Ascending aorta (tissue), 2 donors: ENCODE results near the gene MRC2. TPM values are rescaled to one million over a fixed set of nuclear protein-coding genes. Genes with fewer than 3 reads are reported as not detected.

Experiments
- DNase-seq, 2 donors: peaks; one replicate each; pipeline ENCODE4 v3.0.0-alpha.2; 2019; ENCODE audit warnings: low spot score in 2 of 2
- H3K27ac ChIP-seq, 2 donors: fragments of 200-600 bp; sonication (generic); one replicate each; pipeline ENCODE4 v1.5.1; 2016 to 2017; ENCODE audit warnings: mild to moderate bottlenecking in 1 of 2
- H3K27me3 ChIP-seq: fragments of 200-600 bp; sonication (generic); one replicate; pipeline ENCODE4 v1.5.1; 2017
- H3K36me3 ChIP-seq, 2 donors: fragments of 200-600 bp; sonication (generic); one replicate each; pipeline ENCODE4 v1.5.1; 2016
- H3K4me1 ChIP-seq, 2 donors: fragments of 200-600 bp; sonication (generic); one replicate each; pipeline ENCODE4 v1.5.1; 2016 to 2017; ENCODE audit warnings: mild to moderate bottlenecking in 1 of 2
- H3K4me3 ChIP-seq, 2 donors: fragments of 200-600 bp; sonication (generic); one replicate each; pipeline ENCODE4 v1.5.1; 2016 to 2017; ENCODE audit warnings: mild to moderate bottlenecking in 1 of 2
- H3K9me3 ChIP-seq, 2 donors: fragments of 200-600 bp; sonication (generic); one replicate each; pipeline ENCODE4 v1.5.1; 2016
- CTCF ChIP-seq, 3 experiments: fragments of 200-600 bp in 2 of 3; fragments of 450-650 bp in 1 of 3; sonication (generic) in 2 of 3; IDR thresholded peaks; one replicate each; pipeline ENCODE4 v1.5.1; 2016 to 2019; ENCODE audit warnings: antibody characterized with exemption in 3 of 3, mild to moderate bottlenecking in 1 of 3, moderate library complexity in 1 of 3
- intact Hi-C: fragments of 100-400 bp; cut with DNase I; formaldehyde crosslinking; loops from one replicate; pipeline ENCODE4 v1.15.1; 2023
- total RNA-seq: library from RNA; depleted of rRNA; stranded (reverse); fragments of >200 nt; gene quantifications from one replicate; pipeline ENCODE4 v1.1.0, GENCODE V29; 2016

MRC2 gene
- total RNA-seq, 1 donor from 2014 or later: 147 TPM

- Histone ChIP-seq H3K4me1 (no peaks in the 10 kb centered on the region), H3K4me3 (no peak overlapping the region), H3K27ac (no peak overlapping the region), H3K27me3 (no peaks in the 10 kb centered on the region), H3K36me3 (no peaks in the 10 kb centered on the region), H3K9me3 (no peaks in the 10 kb centered on the region)
- TF ChIP-seq CTCF (IDR thresholded peaks at IDR 0.05): no peak
- DNase-seq: no peak
- intact Hi-C loops: no loop called here
These were observed 89.5 kb downstream of the MRC2 start for GRCh38 chr17:62716834-62717588.

GRCh38 chr17:62717589-62717855, 90.1 kb downstream of the MRC2 start:
- intact Hi-C loops: no loop called here
- Histone ChIP-seq H3K4me1 (no peaks in the 10 kb centered on the region), H3K36me3 (no peaks in the 10 kb centered on the region), H3K27ac (no peak overlapping the region), H3K4me3 (no peak overlapping the region), H3K27me3 (no peaks in the 10 kb centered on the region), H3K9me3 (no peaks in the 10 kb centered on the region)
- DNase-seq: no peak
- TF ChIP-seq CTCF (IDR thresholded peaks at IDR 0.05): no peak

- no peaks in the 10 kb centered on the region for H3K4me1 ChIP-seq
- H3K27ac ChIP-seq: no peak overlapping the region
- H3K9me3 ChIP-seq: no peaks in the 10 kb centered on the region
- DNase-seq: no peak
- no peaks in the 10 kb centered on the region for H3K27me3 ChIP-seq
- no peak for TF ChIP-seq CTCF (IDR thresholded peaks at IDR 0.05)
- H3K36me3 ChIP-seq: no peaks in the 10 kb centered on the region
- intact Hi-C loops: no loop called here
- no peak overlapping the region for H3K4me3 ChIP-seq
These were observed 90.4 kb downstream of the MRC2 start for GRCh38 chr17:62717889-62718288.

- no peak for TF ChIP-seq CTCF (IDR thresholded peaks at IDR 0.05)
- intact Hi-C loops: no loop called here
- Histone ChIP-seq H3K27me3 (no peaks in the 10 kb centered on the region), H3K4me1 (no peaks in the 10 kb centered on the region), H3K27ac (no peak overlapping the region), H3K4me3 (no peak overlapping the region), H3K36me3 (no peaks in the 10 kb centered on the region), H3K9me3 (no peaks in the 10 kb centered on the region)
- no peak for DNase-seq
These were observed 91.0 kb downstream of the MRC2 start for GRCh38 chr17:62718429-62718828.

- no peak overlapping the region for H3K27ac ChIP-seq
- no peak overlapping the region for H3K4me3 ChIP-seq
- no peak for DNase-seq
- H3K4me1 ChIP-seq: no peaks in the 10 kb centered on the region
- intact Hi-C loops: no loop called here
- TF ChIP-seq CTCF (IDR thresholded peaks at IDR 0.05): no peak
- no peaks in the 10 kb centered on the region for H3K36me3 ChIP-seq
- H3K9me3 ChIP-seq: no peaks in the 10 kb centered on the region
- H3K27me3 ChIP-seq: no peaks in the 10 kb centered on the region
These were observed 92.1 kb downstream of the MRC2 start for GRCh38 chr17:62719586-62719985.
